ENCODE results near the gene EFCAB13.
"Not testable (repeated sequence)": the region's sequence is repeated elsewhere in the genome, so short reads cannot be mapped to it uniquely, and the experiment has no call there.

EFCAB13 gene

DNA sequence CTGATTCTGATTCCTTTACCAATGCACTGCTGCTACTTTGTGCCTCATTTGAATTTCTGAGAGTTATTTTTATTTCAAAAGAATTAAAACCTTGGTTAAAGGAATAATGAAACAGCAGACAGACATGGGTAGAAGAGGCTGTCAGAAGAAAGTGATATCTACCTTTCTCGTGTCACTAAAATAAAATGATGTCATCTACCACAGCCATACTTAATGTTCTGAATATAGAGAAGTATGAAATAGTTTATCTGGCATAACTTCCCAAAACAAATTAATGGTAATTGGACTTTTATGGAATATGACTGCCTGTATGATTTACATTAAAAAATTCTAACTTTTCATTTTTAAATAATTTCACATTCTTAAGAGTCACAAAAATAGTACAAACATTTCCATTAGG, 52.5 kb downstream of the EFCAB13 start:
- Histone ChIP-seq H3K27me3 (ENCODE audit: insufficient read depth, low read depth) (no peaks in the 10 kb centered on the region), H3K36me3 (ENCODE audit: insufficient read depth) (no peaks in the 10 kb centered on the region), H3K4me2 (no peak overlapping the region), H2AFZ (ENCODE audit: low read depth) (no peak overlapping the region), H3K79me2 (ENCODE audit: insufficient read depth, low read depth) (no peaks in the 10 kb centered on the region), H3K4me3 (IDR thresholded peaks at IDR 0.05; ENCODE audit: insufficient read depth, low read depth, low read length) (no peak overlapping the region), H3K4me1 (ENCODE audit: low read depth, poor library complexity, severe bottlenecking) (no peaks in the 10 kb centered on the region), H3K27ac (no peak overlapping the region), H3K9ac (no peak overlapping the region), H4K20me1 (ENCODE audit: insufficient read depth) (no peaks in the 10 kb centered on the region)
- no peak for TF ChIP-seq CTCF (conservative IDR thresholded peaks at IDR 0.05; ENCODE audit: low read depth, low read length)

- H3K4me3 ChIP-seq (IDR thresholded peaks at IDR 0.05; ENCODE audit: insufficient read depth, low read depth, low read length), result no peak overlapping the region
- H3K79me2 ChIP-seq (ENCODE audit: insufficient read depth, low read depth), result no peaks in the 10 kb centered on the region
- H3K4me2 ChIP-seq, result no peak overlapping the region
- H3K9ac ChIP-seq, result no peak overlapping the region
- no peaks in the 10 kb centered on the region for H3K36me3 ChIP-seq (ENCODE audit: insufficient read depth)
- no peak overlapping the region for H2AFZ ChIP-seq (ENCODE audit: low read depth)
- no peaks in the 10 kb centered on the region for H3K4me1 ChIP-seq (ENCODE audit: low read depth, poor library complexity, severe bottlenecking)
- H3K27ac ChIP-seq, result no peak overlapping the region
- H3K27me3 ChIP-seq (ENCODE audit: insufficient read depth, low read depth), result no peaks in the 10 kb centered on the region
- TF ChIP-seq CTCF (conservative IDR thresholded peaks at IDR 0.05; ENCODE audit: low read depth, low read length), result no peak
- H4K20me1 ChIP-seq (ENCODE audit: insufficient read depth), result no peaks in the 10 kb centered on the region
Measured at GRCh38 chr17:47388825-47389224, 65.1 kb downstream of the EFCAB13 start.

- not testable (repeated sequence) for H3K36me3 ChIP-seq (ENCODE audit: insufficient read depth); H3K79me2 ChIP-seq (ENCODE audit: insufficient read depth, low read depth); H3K27ac ChIP-seq; H3K4me1 ChIP-seq (ENCODE audit: low read depth, poor library complexity, severe bottlenecking); H3K27me3 ChIP-seq (ENCODE audit: insufficient read depth, low read depth); H2AFZ ChIP-seq (ENCODE audit: low read depth); H3K4me2 ChIP-seq; H3K4me3 ChIP-seq (IDR thresholded peaks at IDR 0.05; ENCODE audit: insufficient read depth, low read depth, low read length); H4K20me1 ChIP-seq (ENCODE audit: insufficient read depth); H3K9ac ChIP-seq
Measured at GRCh38 chr17:47397532-47398128, 73.9 kb downstream of the EFCAB13 start.

GRCh38 chr17:47400333-47400732, 76.6 kb downstream of the EFCAB13 start:
- H3K36me3 ChIP-seq (ENCODE audit: insufficient read depth), result no peaks in the 10 kb centered on the region
- TF ChIP-seq CTCF (conservative IDR thresholded peaks at IDR 0.05; ENCODE audit: low read depth, low read length), result no peak
- no peaks in the 10 kb centered on the region for H3K4me1 ChIP-seq (ENCODE audit: low read depth, poor library complexity, severe bottlenecking)
- H3K4me2 ChIP-seq, result no peak overlapping the region
- no peaks in the 10 kb centered on the region for H3K27me3 ChIP-seq (ENCODE audit: insufficient read depth, low read depth)
- no peak overlapping the region for H3K4me3 ChIP-seq (IDR thresholded peaks at IDR 0.05; ENCODE audit: insufficient read depth, low read depth, low read length)
- no peaks in the 10 kb centered on the region for H4K20me1 ChIP-seq (ENCODE audit: insufficient read depth)
- no peaks in the 10 kb centered on the region for H3K79me2 ChIP-seq (ENCODE audit: insufficient read depth, low read depth)
- no peak overlapping the region for H3K9ac ChIP-seq
- no peak overlapping the region for H3K27ac ChIP-seq
- H2AFZ ChIP-seq (ENCODE audit: low read depth), result no peak overlapping the region

DNA sequence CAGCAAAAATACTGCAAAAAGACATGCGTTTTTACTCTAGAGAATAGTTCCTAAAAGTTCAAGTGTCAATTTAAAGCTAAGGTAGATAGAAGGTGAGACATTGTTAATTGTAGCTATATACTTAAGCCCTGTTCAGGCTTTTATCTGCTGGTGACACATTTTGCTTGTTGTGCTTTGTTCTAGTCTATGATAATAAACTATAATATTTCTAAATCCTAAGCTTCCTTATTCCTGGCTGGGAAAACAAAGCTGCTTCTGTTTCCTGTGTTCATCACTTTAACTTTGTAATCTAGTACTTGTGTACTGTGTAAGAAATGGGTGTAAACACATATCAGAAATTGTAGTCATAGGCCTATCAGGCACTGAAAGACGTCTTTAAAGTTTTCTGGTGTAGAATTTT, 77.3 kb downstream of the EFCAB13 start:
- Histone ChIP-seq H3K4me2 (no peak overlapping the region), H3K27me3 (ENCODE audit: insufficient read depth, low read depth) (no peaks in the 10 kb centered on the region), H3K79me2 (ENCODE audit: insufficient read depth, low read depth) (no peaks in the 10 kb centered on the region), H3K4me3 (IDR thresholded peaks at IDR 0.05; ENCODE audit: insufficient read depth, low read depth, low read length) (no peak overlapping the region), H4K20me1 (ENCODE audit: insufficient read depth) (no peaks in the 10 kb centered on the region), H2AFZ (ENCODE audit: low read depth) (no peak overlapping the region), H3K9ac (no peak overlapping the region), H3K4me1 (ENCODE audit: low read depth, poor library complexity, severe bottlenecking) (no peaks in the 10 kb centered on the region), H3K36me3 (ENCODE audit: insufficient read depth) (no peaks in the 10 kb centered on the region), H3K27ac (no peak overlapping the region)
- no peak for TF ChIP-seq CTCF (conservative IDR thresholded peaks at IDR 0.05; ENCODE audit: low read depth, low read length)

Measured in KMS-11 (cell line).